ENCODE measurements around the gene OR5B3.

OR5B3 gene

GRCh38 chr11:58358969-58359368, 47.7 kb downstream of the OR5B3 start, which contains the start of gene OR5B17:
Gene OR5B17, minus strand, starts transcription at chr11:58359069. Its CDS starts 0 bp downstream, at chr11:58359069.
- Histone ChIP-seq H3K23ac (ENCODE audit: low read length in 2 of 2) (no peak within 1 kb of the TSS), H4K91ac (ENCODE audit: low read length) (no peak within 1 kb of the TSS), H2AK5ac (ENCODE audit: low read length, severe bottlenecking) (no peak within 1 kb of the TSS), H3K27me3 (ENCODE audit: control insufficient read depth in 1 of 2, insufficient read depth in 1 of 2, low read length in 2 of 2) (no peaks in the 10 kb centered on the region), H4K8ac (ENCODE audit: low read length) (no peak within 1 kb of the TSS), H2AFZ (ENCODE audit: low read depth, low read length) (no peak within 1 kb of the TSS), H2BK12ac (ENCODE audit: low read length in 2 of 2) (no peak within 1 kb of the TSS), H3K27ac (ENCODE audit: low read length, poor library complexity, severe bottlenecking) (no peak within 1 kb of the TSS), H3K18ac (ENCODE audit: low read depth in 1 of 2, low read length in 2 of 2) (no peak within 1 kb of the TSS), H2BK120ac (ENCODE audit: low read depth, low read length) (no peak within 1 kb of the TSS), H2BK15ac (ENCODE audit: low read depth, poor library complexity, severe bottlenecking) (no peak within 1 kb of the TSS), H3K14ac (ENCODE audit: low read length in 2 of 2) (no peak within 1 kb of the TSS), H3K9ac (ENCODE audit: low read length) (no peak within 1 kb of the TSS), H3K4ac (ENCODE audit: low read depth in 1 of 2, low read length in 2 of 2) (no peak within 1 kb of the TSS), H3K4me1 (ENCODE audit: control insufficient read depth, insufficient read depth, low read depth, low read length) (no peaks in the 10 kb centered on the region), H3K36me3 (ENCODE audit: control insufficient read depth in 1 of 2, insufficient read depth in 2 of 2, low read depth in 1 of 2, low read length in 2 of 2) (no peaks in the 10 kb centered on the region), H3K9me3 (ENCODE audit: control insufficient read depth, low read length) (no peaks in the 10 kb centered on the region), H3K4me2 (ENCODE audit: low read length, poor library complexity, severe bottlenecking) (no peak within 1 kb of the TSS), H2BK5ac (ENCODE audit: low read depth, low read length, poor library complexity, severe bottlenecking) (no peak within 1 kb of the TSS), H3K79me1 (replicated peaks; ENCODE audit: low read length, poor library complexity, severe bottlenecking) (no peaks in the 10 kb centered on the region), H3K4me3 (ENCODE audit: insufficient read depth in 1 of 2, low read depth in 1 of 2, low read length in 2 of 2) (no peak within 1 kb of the TSS)
- no peak for DNase-seq
- no CpG with 5 or more reads among the region's 1 CpG for WGBS

GRCh38 chr11:58354727-58355126, 51.9 kb downstream of the OR5B3 start:
- H2BK120ac ChIP-seq (ENCODE audit: low read depth, low read length), result no peak overlapping the region
- no peaks in the 10 kb centered on the region for H3K36me3 ChIP-seq (ENCODE audit: control insufficient read depth in 1 of 2, insufficient read depth in 2 of 2, low read depth in 1 of 2, low read length in 2 of 2)
- H3K4me2 ChIP-seq (ENCODE audit: low read length, poor library complexity, severe bottlenecking), result no peak overlapping the region
- H3K23ac ChIP-seq (ENCODE audit: low read length in 2 of 2), result no peak overlapping the region
- no peaks in the 10 kb centered on the region for H3K4me1 ChIP-seq (ENCODE audit: control insufficient read depth, insufficient read depth, low read depth, low read length)
- no peak overlapping the region for H4K91ac ChIP-seq (ENCODE audit: low read length)
- H3K4ac ChIP-seq (ENCODE audit: low read depth in 1 of 2, low read length in 2 of 2), result no peak overlapping the region
- no peak overlapping the region for H3K9ac ChIP-seq (ENCODE audit: low read length)
- no peak overlapping the region for H2BK5ac ChIP-seq (ENCODE audit: low read depth, low read length, poor library complexity, severe bottlenecking)
- H3K4me3 ChIP-seq (ENCODE audit: insufficient read depth in 1 of 2, low read depth in 1 of 2, low read length in 2 of 2), result no peak overlapping the region
- no peak overlapping the region for H4K8ac ChIP-seq (ENCODE audit: low read length)
- DNase-seq, result no peak
- H3K27me3 ChIP-seq (ENCODE audit: control insufficient read depth in 1 of 2, insufficient read depth in 1 of 2, low read length in 2 of 2), result no peaks in the 10 kb centered on the region
- H2AFZ ChIP-seq (ENCODE audit: low read depth, low read length), result no peak overlapping the region
- no peak overlapping the region for H2AK5ac ChIP-seq (ENCODE audit: low read length, severe bottlenecking)
- H3K14ac ChIP-seq (ENCODE audit: low read length in 2 of 2), result no peak overlapping the region
- H3K27ac ChIP-seq (ENCODE audit: low read length, poor library complexity, severe bottlenecking), result no peak overlapping the region
- no peak overlapping the region for H3K18ac ChIP-seq (ENCODE audit: low read depth in 1 of 2, low read length in 2 of 2)
- no peaks in the 10 kb centered on the region for H3K9me3 ChIP-seq (ENCODE audit: control insufficient read depth, low read length)
- no peak overlapping the region for H2BK12ac ChIP-seq (ENCODE audit: low read length in 2 of 2)
- 61% methylated on average over 2 of the region's 3 CpGs for WGBS
- H2BK15ac ChIP-seq (ENCODE audit: low read depth, poor library complexity, severe bottlenecking), result no peak overlapping the region
- H3K79me1 ChIP-seq (replicated peaks; ENCODE audit: low read length, poor library complexity, severe bottlenecking), result no peaks in the 10 kb centered on the region
